ENCODE data around the gene SHROOM3. TPM values are rescaled to one million over a fixed set of nuclear protein-coding genes. Genes with fewer than 3 reads are reported as not detected.

Gene SHROOM3
- polyA plus RNA-seq, 1 experiment = 9.5 TPM

GRCh38 chr4:76549765-76550164 is 114.7 kb downstream of the SHROOM3 start:
- TF ChIP-seq, protein P1, sequence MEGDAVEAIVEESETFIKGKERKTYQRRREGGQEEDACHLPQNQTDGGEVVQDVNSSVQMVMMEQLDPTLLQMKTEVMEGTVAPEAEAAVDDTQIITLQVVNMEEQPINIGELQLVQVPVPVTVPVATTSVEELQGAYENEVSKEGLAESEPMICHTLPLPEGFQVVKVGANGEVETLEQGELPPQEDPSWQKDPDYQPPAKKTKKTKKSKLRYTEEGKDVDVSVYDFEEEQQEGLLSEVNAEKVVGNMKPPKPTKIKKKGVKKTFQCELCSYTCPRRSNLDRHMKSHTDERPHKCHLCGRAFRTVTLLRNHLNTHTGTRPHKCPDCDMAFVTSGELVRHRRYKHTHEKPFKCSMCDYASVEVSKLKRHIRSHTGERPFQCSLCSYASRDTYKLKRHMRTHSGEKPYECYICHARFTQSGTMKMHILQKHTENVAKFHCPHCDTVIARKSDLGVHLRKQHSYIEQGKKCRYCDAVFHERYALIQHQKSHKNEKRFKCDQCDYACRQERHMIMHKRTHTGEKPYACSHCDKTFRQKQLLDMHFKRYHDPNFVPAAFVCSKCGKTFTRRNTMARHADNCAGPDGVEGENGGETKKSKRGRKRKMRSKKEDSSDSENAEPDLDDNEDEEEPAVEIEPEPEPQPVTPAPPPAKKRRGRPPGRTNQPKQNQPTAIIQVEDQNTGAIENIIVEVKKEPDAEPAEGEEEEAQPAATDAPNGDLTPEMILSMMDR (IDR thresholded peaks at IDR 0.05; ENCODE audit: low read depth, low read length) = no peak
- H3K4me3 ChIP-seq (ENCODE audit: low read depth, low read length) = no peak overlapping the region
- no peak for DNase-seq (ENCODE audit: low read depth, low spot score)
- H3K9me3 ChIP-seq (ENCODE audit: control insufficient read depth, insufficient read depth, low read length) = no peaks in the 10 kb centered on the region
- H3K27ac ChIP-seq (ENCODE audit: low read depth, low read length) = no peak overlapping the region
- POLR2A ChIA-PET = no interaction called here
- no peaks in the 10 kb centered on the region for H3K27me3 ChIP-seq (ENCODE audit: control insufficient read depth, insufficient read depth, low read length)
- CTCF ChIA-PET = no interaction called here

- no peak overlapping the region for H3K4me3 ChIP-seq (ENCODE audit: low read depth, low read length)
- H3K27me3 ChIP-seq (ENCODE audit: control insufficient read depth, insufficient read depth, low read length) = no peaks in the 10 kb centered on the region
- H3K27ac ChIP-seq (ENCODE audit: low read depth, low read length) = no peak overlapping the region
- POLR2A ChIA-PET = no interaction called here
- CTCF ChIA-PET = no interaction called here
- H3K9me3 ChIP-seq (ENCODE audit: control insufficient read depth, insufficient read depth, low read length) = peaks cover 3% of the 10 kb centered on the region; the same call in 1 of the 2 replicates
- TF ChIP-seq, protein P1 (IDR thresholded peaks at IDR 0.05; ENCODE audit: low read depth, low read length) = no peak
- no peak for DNase-seq (ENCODE audit: low read depth, low spot score)
Measured at GRCh38 chr4:76550966-76551780, 116.1 kb downstream of the SHROOM3 start.

DNA sequence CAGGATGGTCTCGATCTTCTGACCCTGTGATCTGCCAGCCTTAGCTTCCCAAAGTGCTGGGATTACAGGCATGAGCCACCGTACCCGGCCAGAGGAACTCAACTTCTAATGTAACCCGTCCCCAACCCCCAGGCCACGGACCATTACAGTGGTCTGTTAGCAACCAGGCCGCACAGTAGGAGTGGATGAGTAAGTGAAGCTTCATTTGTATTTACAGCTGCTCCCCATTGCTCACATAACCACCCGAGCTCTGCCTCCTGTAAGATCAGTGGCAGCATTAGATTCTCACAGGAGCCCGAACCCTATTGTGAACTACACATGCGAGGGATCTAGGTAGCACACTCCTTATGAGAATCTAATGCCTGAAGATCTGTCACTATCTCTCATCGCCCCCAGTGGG is 119.6 kb downstream of the SHROOM3 start:
- H3K4me3 ChIP-seq (ENCODE audit: low read depth, low read length) = no peak overlapping the region
- ChIA-PET CTCF (no interaction called here), POLR2A (no interaction called here)
- TF ChIP-seq, protein P1 (IDR thresholded peaks at IDR 0.05; ENCODE audit: low read depth, low read length) = no peak
- no peak for DNase-seq (ENCODE audit: low read depth, low spot score)
- H3K27me3 ChIP-seq (ENCODE audit: control insufficient read depth, insufficient read depth, low read length) = no peaks in the 10 kb centered on the region
- H3K9me3 ChIP-seq (ENCODE audit: control insufficient read depth, insufficient read depth, low read length) = peaks cover 3% of the 10 kb centered on the region; the same call in 1 of the 2 replicates
- H3K27ac ChIP-seq (ENCODE audit: low read depth, low read length) = no peak overlapping the region

- no peak overlapping the region for H3K27ac ChIP-seq (ENCODE audit: low read depth, low read length)
- no peak overlapping the region for H3K4me3 ChIP-seq (ENCODE audit: low read depth, low read length)
- POLR2A ChIA-PET = no interaction called here
- peaks cover 3% of the 10 kb centered on the region; the same call in 1 of the 2 replicates for H3K9me3 ChIP-seq (ENCODE audit: control insufficient read depth, insufficient read depth, low read length)
- DNase-seq (ENCODE audit: low read depth, low spot score) = no peak
- TF ChIP-seq, protein P1 (IDR thresholded peaks at IDR 0.05; ENCODE audit: low read depth, low read length) = no peak
- no peaks in the 10 kb centered on the region for H3K27me3 ChIP-seq (ENCODE audit: control insufficient read depth, insufficient read depth, low read length)
- CTCF ChIA-PET = no interaction called here
Measured at GRCh38 chr4:76556452-76556851, 121.4 kb downstream of the SHROOM3 start.

DNA sequence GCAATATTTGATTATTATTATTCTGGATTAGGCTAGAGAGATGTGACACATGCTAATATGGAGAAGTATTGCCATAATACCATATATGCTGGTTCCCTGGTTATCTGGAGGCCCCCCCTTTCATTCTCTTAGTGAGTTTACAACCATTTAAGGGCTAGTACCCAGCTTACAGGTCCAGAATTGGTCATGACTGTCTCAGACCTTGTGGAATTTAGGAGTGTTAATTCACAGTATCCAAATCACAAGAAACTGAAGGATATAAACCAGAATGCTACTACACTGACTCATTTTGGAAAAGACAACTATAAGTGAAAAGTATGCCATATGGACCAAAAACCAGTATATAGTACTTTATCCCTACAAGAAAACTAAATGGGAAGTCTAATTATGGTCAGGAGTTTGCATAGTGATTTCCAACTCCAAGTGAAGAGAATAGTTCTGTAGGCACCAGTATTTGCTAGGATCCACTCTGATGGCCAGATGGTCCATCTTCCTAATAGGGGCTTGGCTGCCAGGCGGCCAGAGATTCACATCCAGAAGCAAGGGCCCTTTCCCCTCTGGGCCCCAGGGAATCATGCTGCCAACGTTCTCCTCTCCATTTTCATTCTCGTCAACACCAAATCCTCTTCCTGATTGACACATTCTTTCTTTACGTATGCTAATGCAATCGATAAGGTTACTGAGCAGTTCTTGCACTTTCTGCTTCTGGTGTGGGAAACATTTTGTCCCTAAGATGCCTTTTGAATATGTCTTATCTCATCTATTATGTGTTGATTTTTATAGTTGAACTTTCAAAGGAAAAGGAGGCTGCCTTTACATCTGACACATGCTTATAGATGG is 123.6 kb downstream of the SHROOM3 start:
- TF ChIP-seq, protein P1 (IDR thresholded peaks at IDR 0.05; ENCODE audit: low read depth, low read length) = no peak
- POLR2A ChIA-PET = no interaction called here
- Histone ChIP-seq H3K27ac (ENCODE audit: low read depth, low read length) (no peak overlapping the region), H3K27me3 (ENCODE audit: control insufficient read depth, insufficient read depth, low read length) (no peaks in the 10 kb centered on the region), H3K4me3 (ENCODE audit: low read depth, low read length) (no peak overlapping the region), H3K9me3 (ENCODE audit: control insufficient read depth, insufficient read depth, low read length) (peaks cover 3% of the 10 kb centered on the region; the same call in 1 of the 2 replicates)
- no peak for DNase-seq (ENCODE audit: low read depth, low spot score)
- CTCF ChIA-PET = no interaction called here
